Measurements from ENCODE around the gene DCDC2C.

DCDC2C gene

DNA sequence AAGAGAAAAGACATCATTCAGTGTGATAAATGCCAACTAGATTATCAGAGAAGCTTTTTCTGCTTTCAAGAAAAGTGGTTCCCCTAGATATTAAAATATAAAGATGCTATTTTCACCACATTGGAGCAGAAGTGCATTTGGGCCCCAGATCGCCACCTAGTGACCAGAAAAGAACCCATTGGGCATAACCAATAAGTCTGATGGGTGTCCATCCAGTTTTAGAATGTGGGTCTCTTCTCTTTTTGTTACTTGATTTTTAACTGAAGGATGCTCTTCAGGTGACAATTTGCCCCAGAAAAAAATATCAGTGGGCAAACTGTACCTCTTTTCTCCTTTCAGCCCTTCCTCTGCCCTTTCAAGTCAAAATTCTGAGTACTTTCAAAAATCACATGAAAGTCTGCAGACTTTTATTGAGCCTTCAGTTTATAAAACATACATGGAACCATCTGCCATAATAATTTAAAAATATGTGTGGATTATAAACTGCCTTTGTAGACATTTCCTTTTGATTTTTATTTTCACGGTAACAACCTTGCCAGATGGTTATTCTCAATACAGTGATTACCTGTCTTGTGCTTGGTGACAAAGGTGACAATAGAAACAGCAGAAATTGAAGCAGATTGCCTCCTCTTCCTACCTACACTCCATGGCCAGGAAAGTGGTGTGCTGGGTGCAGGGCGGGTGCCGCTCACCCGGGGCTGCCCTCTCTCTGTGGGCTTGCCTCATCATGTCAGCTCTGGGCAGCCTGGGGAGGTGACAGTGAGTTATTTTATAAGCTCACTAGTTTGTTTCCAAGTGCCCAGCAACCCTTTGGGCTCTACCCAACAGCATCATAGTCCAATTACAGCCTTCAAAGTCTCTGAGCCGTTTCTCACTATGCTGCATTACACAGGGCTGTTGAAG lies 124.5 kb downstream of the DCDC2C start:
- DNase-seq (ENCODE audit: low read depth), result peak; percentile 51

DNA sequence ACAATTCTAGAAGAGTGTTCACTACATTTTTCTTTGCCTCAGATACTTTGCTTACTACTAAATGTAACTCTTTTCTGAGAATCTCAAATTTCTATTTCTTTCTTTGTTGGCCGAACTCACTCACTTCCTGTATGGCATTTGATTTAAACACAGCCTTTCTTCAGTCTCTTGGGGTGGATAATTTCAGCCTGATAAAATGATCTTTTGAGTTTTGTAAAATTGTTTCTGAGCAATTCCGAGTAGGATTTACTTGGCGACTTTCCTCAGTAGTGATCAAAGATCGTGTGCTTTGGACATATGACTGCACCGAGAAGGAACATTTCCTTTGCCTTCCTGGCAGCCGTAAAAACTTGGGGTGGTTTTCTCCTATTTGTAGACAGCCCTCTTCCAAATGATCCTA lies 127.4 kb downstream of the DCDC2C start:
- DNase-seq (ENCODE audit: low read depth), result no peak

DNA sequence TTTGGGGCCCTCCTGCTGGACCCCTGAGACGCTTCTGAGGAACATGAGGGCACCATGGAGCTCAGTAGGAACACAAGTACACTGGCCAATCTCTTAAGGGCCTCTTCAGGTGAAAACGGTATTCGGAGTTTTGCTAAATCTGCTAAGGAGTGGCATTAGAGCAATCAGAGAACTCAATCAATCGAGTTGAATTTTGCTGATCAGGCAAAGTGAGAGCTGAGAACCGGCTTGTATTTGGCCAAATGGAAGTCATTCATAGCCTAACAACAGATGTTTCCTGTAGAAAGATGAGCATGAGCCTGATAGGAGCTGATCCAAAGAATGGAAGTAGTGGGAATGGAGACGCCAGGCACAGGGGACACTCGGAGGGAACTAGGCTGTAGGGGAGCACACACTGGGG lies 133.7 kb downstream of the DCDC2C start:
- no peak for DNase-seq (ENCODE audit: low read depth)

- no peak for DNase-seq (ENCODE audit: low read depth)
Observed at GRCh38 chr2:3838348-3838747, 135.0 kb downstream of the DCDC2C start.

DNA sequence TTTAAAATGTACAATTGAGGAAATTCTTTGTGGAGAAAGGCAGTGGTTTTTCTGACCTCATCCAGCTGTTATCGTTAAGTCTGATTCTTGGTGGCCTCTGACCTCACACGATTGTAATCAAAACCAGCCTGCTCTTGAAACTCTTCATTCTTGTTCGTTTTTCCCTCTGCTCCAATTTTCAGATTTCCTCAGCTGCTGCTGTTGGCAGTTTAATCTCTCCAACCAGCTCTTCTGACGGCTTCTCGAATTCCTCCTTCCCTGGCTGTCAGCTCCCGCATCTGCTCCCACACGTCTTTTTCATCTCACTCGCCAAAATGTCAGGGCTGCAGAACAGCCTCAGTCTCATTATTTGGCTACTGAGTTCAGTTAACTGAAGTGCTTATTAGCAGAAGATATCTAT lies 136.1 kb downstream of the DCDC2C start:
- no peak for DNase-seq (ENCODE audit: low read depth)

DNA sequence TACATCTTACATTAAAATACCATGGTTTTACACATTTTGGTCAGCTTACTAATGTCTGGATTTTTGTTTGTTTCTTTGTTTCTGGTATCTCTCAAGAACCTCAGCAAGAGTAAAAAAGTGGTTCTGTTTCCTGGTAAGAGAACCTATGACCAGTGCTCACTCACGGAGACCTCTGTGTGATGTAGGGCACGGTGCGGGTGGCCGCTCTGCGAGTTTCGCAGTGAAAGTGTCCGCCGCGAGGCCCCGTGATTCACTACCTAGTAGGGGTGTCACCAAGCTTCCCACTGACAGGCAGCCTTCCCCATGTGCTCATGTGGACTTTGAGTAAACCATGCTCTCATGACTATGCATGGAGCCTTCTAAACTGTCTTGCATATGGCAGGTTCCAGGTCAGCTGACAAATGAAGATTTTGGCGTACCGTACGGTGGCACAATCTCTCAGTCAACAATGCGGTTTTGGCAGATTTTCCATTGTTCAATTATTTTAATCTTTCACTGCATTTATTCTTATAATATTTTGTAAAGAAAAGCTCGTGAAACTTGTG lies 137.3 kb downstream of the DCDC2C start:
- DNase-seq (ENCODE audit: low read depth), result no peak

- DNase-seq (ENCODE audit: low read depth), result no peak
Observed at GRCh38 chr2:3847397-3848052, 144.2 kb downstream of the DCDC2C start.

- no peak for DNase-seq (ENCODE audit: low read depth)
Observed at GRCh38 chr2:3848776-3849175, 145.4 kb downstream of the DCDC2C start.

GRCh38 chr2:3849213-3849612 lies 145.8 kb downstream of the DCDC2C start:
- no peak for DNase-seq (ENCODE audit: low read depth)

GRCh38 chr2:3857576-3857975 lies 154.2 kb downstream of the DCDC2C start:
- DNase-seq (ENCODE audit: low read depth), result no peak

DNA sequence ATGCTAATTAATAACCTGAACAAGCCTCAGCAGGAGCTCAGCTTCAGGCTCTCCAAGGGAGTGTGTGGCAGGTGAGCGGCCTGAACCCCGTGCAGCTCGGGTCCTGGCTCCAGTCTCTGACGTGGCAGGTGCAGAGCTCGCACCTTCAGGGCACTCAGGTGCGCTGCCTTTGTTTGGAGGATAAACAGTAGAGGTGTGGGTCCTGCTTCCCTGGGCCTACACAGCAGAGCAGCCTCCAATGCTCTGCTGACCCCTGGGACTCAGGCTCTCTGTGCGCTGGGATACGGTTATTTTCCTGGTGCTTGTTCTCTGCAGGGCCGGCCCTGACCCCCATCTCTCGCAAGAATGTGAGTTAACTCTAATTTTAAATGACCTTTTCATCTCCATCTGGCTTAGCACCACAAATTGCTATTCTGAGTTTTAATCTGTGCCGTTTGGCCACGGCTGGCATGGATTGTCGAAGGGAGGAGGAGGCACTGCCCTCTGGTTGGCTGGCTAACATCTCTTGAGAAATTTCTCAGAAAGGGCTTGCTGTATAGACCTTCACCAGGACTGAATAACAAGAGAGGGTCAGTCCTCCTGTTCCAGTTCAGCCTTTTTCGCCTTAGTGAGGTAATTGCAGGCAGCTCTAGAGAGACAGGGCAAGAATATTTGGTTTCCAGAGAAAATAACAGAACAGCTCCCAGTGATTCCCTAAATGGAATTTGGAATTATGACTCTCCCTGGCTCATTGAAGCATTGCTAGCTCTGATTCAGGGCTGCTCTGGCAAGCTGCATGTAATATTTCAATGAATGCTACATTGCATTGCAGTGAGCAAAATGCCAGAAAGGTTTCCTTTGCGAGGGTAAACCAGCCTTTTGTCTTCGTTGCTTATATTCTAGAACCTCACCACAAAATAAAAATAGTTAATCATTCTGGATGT lies 161.8 kb downstream of the DCDC2C start:
- DNase-seq (ENCODE audit: low read depth), result no peak

GRCh38 chr2:3867469-3867868 lies 164.1 kb downstream of the DCDC2C start:
- DNase-seq (ENCODE audit: low read depth), result no peak

- DNase-seq (ENCODE audit: low read depth), result no peak
Observed at GRCh38 chr2:3868012-3868805, 164.8 kb downstream of the DCDC2C start.

GRCh38 chr2:3870222-3870621 lies 166.8 kb downstream of the DCDC2C start:
- DNase-seq (ENCODE audit: low read depth), result no peak

DNA sequence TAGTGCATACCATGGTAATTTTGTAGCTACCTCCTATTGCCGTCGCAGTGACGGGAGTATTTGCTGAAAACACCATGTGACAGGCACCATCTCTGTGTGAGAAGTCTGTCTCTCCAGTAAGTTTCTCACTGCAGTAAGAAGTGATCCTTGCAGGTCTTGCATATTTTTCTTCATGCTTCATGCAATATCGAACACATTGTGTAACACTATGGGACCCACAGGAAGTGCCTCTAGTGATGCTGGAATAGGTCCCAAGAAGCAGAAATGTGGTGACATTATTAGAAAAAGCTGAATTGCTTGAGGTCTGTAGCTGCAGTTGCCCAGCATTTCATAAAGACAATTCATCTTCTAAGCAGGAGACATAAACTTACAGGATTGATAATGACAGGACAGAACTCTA lies 167.6 kb downstream of the DCDC2C start:
- peak; percentile 5 for DNase-seq (ENCODE audit: low read depth)

DNA sequence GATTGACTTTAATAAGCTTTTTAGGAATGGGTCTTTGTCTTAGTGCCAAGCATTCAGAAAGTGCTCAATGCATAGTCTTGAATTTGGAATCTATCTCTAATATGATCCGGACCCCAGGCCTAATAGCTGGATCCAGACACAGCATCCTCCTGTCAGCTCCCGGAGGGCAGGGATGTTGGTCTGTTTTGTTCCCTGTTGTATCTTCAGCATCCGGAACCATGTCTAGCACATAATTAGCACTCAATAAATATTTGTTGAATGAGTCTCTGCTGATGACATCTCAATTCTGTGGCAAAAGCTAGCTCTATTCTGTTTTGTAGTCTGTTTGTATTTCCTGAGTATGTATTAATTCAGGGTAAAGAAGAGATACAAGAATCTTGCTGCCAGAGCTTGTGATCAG lies 169.1 kb downstream of the DCDC2C start:
- no peak for DNase-seq (ENCODE audit: low read depth)

DNA sequence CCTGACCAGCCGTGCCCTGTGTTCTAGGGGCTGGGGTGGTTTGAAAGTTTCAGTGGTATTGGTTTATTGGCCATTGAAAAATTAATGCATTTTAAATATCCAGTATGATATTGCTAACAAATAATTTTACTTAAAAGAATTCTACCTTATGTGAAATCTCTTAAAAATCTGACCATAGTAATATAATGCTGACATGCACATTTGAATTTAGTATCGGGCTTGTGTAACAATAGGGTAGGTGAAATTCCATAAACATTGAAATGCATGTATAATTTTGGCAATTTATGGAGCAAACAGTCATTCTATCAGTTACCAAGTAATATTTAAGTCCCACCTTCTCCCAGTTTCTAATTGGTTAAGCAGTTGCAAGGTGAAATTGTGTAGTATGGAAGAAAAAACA lies 170.5 kb downstream of the DCDC2C start:
- no peak for DNase-seq (ENCODE audit: low read depth)

GRCh38 chr2:3876221-3876620 lies 172.8 kb downstream of the DCDC2C start:
- no peak for DNase-seq (ENCODE audit: low read depth)

- no peak for DNase-seq (ENCODE audit: low read depth)
Observed at GRCh38 chr2:3876685-3877084, 173.3 kb downstream of the DCDC2C start.

DNA sequence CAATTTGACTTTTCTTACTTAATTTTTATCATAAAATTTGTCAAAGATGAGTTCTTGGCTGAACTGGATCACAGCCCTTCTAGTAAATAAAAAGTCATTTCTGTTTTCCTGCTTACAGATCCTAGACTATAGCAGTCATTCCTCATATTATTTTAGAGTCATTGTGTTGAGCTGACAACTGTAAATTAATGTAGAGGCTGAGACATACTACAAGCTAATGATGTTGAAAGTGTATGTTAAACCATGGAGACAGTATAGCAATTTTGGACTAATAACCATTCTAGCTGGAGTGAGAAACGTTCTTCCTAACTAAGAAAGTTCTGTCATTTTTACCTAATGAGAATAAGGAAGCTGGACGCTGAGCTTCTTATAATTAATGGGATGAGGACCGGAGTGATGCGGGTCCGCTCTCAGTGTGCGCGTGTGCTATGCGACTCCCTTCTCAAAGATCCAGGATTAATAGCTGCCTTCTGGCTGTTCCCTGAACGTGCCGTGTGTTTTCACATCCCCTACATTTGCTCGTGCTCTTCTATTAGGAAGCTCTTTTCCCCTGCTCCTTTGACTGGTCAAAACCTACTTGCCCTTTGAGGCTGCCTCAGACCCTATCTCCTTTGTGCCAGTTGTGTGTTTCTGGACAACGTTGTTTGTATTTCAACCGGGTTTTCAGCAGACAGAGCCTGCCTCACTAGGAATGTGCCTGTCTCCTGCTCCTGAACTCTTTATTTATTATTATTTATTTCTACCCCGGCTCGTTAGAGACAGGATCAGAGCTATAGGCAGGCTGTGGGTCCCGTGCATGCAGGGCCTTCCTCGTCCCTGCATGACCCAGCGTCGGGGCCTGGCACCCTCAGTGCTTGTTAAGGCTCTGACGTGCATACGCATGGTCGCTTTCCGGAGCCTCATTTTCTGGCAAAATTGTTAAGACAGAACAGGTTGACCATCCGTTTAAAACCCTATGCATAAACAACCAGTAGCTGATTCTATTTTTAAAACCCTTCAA lies 182.6 kb downstream of the DCDC2C start:
- DNase-seq (ENCODE audit: low read depth), result no peak

All from iris pigment epithelial cell (primary cell).